Dermis microvascular lymphatic vessel endothelial cell (primary cell): Measurements from ENCODE around the gene APBB2. TPM values are rescaled to one million over a fixed set of nuclear protein-coding genes. Genes with fewer than 3 reads are reported as not detected.
A peak's percentile ranks its signal among the peaks of the same experiment; 100 is the strongest.

Experiments
- DNase-seq, 2 donors: peaks; one replicate each; pipeline versions ENCODE4 v3.0.0 to v3.0.0-alpha.2; 2010; ENCODE audit warnings: low read depth in 2 of 2
- total RNA-seq: library from RNA; depleted of rRNA; stranded (reverse); fragments of >200 nt; gene quantifications from 2 replicates; pipeline ENCODE4 v1.2.1, GENCODE V29; 2014

Gene APBB2
- total RNA-seq, 1 donor from 2014 or later, result 30.9 TPM

DNA sequence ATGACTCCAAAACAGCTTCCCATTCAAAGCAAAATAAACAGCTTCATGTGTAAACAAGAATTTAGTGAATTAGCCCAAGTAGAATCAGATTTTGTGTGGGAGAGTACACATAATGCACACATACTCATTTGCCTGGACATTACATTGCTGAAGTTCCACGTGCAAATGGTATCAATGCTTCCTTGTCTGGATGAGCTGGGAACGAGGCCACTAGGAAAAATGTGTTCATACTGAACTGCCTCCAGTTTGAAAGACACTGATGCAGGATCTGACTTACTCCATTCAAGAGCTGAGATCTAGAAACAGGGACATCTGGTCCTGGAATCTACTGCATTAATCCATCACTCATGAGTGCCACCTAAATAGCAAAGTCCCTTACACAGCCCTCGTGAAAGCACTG, 228.0 kb downstream of the APBB2 start:
- no peak for DNase-seq

- no peak for DNase-seq
These were observed 230.3 kb downstream of the APBB2 start for GRCh38 chr4:40984051-40984450.

GRCh38 chr4:40980318-40980883, 233.9 kb downstream of the APBB2 start:
- DNase-seq, result peak in 1 of 2 donors; percentile 50

- no peak for DNase-seq
These were observed 235.8 kb downstream of the APBB2 start for GRCh38 chr4:40978548-40978947.

GRCh38 chr4:40976343-40976742, 238.0 kb downstream of the APBB2 start:
- peak; percentile 55 to 73 for DNase-seq

- no peak for DNase-seq
These were observed 241.6 kb downstream of the APBB2 start for GRCh38 chr4:40972722-40973121.

GRCh38 chr4:40971338-40971737, 243.0 kb downstream of the APBB2 start:
- no peak for DNase-seq

- DNase-seq, result no peak
These were observed 244.8 kb downstream of the APBB2 start for GRCh38 chr4:40969501-40969900.

GRCh38 chr4:40967550-40967949, 246.8 kb downstream of the APBB2 start:
- no peak for DNase-seq

GRCh38 chr4:40966091-40966490, 248.3 kb downstream of the APBB2 start:
- DNase-seq, result no peak

DNA sequence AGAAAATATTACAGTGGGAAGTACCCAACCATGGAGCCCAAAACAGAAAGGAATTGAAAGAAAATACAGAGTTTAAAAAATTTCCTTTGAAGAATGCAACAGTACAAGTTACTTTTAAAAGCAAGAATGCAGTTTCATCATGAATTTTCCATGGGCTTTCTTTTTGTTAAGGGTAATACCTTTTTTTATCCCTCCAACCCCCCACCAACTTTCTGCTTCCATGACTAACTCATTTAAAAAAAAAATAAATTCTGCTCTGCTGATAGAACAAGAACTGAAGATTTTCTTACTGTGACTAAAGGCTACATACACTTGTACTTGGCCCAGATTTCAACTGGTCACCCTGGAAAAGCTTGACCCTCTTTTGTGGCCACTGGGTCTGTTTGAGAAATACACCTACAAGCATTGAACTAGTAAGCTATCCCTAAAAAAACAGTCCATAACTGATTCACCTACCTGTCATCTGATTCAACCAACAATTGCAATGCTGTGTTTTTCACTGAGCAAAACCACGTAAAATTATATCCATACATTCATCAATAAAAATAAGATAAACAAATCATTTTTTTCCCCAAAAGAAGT, 250.4 kb downstream of the APBB2 start:
- no peak for DNase-seq

GRCh38 chr4:40962551-40963180, 251.7 kb downstream of the APBB2 start:
- DNase-seq, result no peak

DNA sequence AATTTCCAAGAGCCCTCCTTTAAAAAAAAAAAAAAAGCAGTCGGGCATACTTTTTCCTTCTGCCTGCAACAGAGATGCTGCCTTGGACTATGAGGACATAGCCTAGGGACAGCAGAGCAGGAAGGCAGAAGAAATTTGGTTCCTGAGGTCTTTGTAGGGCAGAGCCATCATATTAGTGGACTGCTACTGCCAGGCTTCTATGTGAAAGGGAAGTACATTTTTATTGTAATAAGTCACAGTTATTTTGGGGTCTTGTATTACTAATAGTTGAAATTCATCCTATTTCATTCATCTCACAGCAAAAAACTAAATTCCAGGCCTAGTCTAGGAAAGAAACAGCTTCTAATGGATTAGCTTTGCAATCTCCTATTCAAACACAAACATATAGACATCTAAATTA, 253.4 kb downstream of the APBB2 start:
- no peak for DNase-seq

- no peak for DNase-seq
These were observed 257.1 kb downstream of the APBB2 start for GRCh38 chr4:40957281-40957680.

DNA sequence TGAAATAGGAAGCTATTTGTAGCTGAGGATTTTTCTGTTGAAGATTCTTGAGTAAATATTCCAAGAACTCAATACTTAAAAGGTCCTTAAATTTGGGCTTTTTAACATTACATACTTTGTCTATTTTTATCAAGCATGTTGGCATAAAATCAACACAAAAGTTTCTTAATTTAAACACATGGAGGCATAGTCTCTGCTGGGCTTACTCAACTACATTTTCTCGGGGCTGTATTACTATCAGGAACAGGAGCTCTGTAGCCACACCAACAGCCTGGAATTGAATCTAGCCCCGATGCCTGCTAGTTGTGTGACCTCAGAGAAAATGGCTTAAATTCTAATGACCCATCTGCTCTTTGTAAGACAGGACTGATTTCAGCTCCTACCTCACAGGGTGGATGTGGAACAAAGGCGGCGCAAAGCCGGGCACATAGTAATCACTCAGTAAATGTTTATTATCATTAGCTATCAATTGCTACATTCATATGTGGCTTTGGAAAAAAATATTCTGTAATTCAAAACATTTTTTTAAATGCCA, 257.6 kb downstream of the APBB2 start:
- no peak for DNase-seq

- DNase-seq, result no peak
These were observed 260.2 kb downstream of the APBB2 start for GRCh38 chr4:40954088-40954668.

DNA sequence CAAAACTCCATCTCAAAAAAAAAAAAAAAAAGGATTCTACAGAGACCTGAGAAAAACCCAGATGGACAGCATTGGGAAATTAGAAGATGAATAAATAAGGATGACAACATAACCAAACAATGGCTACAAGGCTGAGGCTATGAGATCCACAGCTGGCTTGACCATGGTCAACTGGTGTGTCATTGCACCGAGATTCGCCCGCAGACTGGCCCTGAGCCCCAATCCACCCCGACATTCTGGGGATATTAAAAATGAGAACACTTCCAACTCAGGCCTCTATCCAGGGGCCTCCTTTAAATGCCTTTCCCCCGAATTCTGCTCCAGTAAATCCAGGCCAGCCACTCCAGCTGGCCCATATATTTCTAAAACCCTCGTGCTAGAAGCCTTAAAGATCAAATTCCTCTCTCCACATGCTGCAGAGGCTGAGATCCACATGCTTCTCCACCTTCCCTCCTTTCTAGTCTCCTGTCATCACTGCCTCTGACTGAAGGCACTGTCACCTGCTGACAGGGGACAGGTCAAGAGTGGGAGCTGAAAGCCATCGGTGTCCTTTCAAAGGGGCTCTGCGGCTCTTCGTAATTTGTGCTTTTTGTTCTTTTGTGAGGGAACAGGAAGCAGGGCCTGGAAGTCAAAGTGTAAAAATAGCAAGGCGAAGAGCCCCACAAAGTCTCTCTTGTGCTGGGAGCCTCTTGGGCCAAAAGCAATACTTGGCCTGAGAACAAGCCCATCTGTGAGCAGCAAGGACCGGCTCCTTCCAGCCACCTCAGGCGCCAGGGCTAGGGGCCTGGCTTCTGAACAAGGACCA, 260.9 kb downstream of the APBB2 start:
- DNase-seq, result no peak

GRCh38 chr4:40952672-40953071, 261.7 kb downstream of the APBB2 start:
- no peak for DNase-seq

GRCh38 chr4:40952217-40952616, 262.1 kb downstream of the APBB2 start:
- DNase-seq, result no peak

GRCh38 chr4:40951026-40951425, 263.3 kb downstream of the APBB2 start:
- DNase-seq, result no peak

- no peak for DNase-seq
These were observed 264.8 kb downstream of the APBB2 start for GRCh38 chr4:40949358-40950100.
